Fibroblast of skin of left quadriceps (primary cell): ENCODE measurements around the gene RASSF8.

ENCODE experiments used
- DNase-seq, 2 experiments: peaks; one replicate each; pipeline ENCODE4 v3.0.0-alpha.2; 2013; ENCODE audit warnings: low read depth in 2 of 2

The RASSF8 gene

DNA sequence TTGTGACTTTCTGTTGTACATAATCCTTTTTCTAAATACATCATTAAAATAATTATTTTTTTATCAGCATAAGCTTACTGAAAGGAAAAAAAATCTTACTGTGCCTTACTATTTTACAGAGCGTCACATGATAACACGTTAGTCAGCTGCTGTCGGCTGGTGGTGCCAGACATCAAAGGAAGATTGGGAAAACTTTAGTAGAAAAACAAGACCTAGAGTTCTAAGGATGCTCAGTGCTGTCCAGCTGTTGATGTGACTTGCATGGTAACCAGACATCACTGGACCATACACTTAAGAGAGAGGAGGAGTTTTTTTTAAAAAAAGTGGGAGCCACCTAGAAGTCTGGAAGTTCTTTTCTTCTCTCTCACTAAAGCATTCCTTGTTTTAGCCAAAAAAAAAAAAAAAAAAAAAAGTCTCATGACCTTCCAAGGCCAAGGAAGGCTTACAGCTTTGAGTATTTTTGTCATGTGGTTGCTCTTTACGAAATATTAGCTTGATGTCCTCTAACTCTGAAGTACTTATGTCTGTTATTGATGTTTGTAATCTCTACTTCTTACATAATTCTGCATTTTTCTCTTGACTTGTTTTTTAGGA, 4.5 kb downstream of the RASSF8 start:
- DNase-seq, result no peak

DNA sequence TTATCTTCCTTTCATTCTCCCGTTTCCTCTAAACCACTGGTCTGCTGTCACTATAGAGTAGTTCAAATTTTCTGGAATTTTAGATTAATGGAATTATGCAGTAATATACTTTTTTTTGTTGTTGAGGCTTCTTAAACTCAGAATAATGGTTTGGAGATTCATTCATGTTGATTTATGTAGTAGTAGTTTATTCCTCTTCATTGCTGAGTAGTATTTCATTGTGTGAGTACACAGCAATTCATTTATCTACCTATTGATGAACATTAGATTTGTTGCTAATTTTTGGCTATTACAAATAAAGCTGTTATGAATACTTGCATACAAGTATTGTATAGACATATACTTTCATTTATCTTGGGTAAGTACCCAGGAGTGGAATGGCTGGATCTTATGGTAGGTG, 7.2 kb downstream of the RASSF8 start:
- DNase-seq, result no peak

DNA sequence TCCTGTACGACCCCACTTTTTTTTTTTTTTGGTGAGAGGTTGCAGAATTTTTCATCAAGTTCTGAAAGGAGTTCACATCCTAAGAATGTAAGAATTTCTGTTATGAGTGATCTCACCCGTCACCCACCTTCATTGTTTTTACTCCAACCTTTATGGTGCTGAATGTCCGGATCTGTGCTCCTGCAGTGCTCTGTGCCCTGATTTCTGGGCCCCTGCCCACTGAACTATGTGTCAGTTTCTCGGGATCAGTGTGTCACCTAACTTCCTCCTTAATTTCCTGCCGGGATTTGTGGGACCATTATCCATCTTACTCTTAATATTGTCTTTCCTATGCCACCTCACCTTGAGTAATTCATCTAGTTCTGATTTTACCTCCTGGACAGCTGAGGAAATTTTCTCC, 11.6 kb downstream of the RASSF8 start:
- DNase-seq, result no peak

DNA sequence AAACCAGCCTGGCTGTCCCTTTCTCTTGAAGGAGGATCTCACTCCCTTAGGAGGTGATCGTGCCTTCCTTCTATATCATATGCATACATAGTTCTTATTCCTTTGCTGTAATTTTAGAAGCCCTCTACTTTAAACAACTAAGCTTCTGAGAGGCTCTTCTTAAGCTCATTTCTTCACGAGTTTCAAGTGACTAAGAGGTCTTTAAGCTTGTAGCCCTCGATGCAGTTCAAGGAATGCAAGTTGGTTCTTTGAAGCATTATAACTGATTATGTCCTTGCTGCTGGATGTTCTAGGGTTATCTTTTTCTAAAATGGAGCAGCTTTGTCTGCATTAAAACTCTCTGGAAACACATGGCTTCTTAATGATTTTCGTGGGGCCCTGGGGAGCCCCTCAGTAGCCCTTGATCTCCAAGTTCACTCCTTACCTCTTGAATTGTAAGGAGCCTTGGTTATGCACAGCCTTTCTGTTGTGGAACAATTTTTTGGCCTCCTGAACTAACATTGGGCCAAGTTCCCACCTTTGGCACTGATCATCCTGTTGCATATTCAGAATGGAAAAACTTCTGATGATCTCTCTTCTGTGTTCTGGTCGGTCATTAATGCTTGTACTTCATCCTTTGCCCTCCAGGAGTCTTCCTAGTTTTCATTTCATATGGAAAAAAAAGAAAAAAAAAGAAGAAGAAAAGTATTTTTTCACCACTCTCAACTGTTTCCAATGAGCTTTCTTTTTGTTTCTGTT, 12.6 kb downstream of the RASSF8 start:
- DNase-seq, result no peak

DNA sequence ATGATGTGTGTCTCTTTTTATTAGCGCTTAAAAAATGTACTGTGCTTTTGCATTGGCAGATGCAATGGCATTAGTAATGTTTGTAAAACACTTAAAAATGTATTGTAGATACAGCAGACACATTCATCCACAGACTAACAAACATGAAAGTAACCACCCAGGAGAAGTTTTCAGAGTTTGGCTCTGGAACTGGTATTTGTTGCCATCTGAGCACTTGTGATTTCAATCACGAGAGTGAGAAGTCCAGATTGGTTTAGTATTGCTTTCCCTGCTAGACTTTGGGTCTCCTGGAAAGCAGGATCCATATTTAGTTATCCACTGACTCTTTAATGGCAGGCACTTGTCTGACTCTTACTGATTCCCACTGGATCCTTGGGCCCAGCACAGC, 13.2 kb downstream of the RASSF8 start:
- no peak for DNase-seq

- no peak for DNase-seq
Observed at GRCh38 chr12:25972783-25973182, 14.3 kb downstream of the RASSF8 start.

- no peak for DNase-seq
Observed at GRCh38 chr12:25975179-25975578, 16.7 kb downstream of the RASSF8 start.

DNA sequence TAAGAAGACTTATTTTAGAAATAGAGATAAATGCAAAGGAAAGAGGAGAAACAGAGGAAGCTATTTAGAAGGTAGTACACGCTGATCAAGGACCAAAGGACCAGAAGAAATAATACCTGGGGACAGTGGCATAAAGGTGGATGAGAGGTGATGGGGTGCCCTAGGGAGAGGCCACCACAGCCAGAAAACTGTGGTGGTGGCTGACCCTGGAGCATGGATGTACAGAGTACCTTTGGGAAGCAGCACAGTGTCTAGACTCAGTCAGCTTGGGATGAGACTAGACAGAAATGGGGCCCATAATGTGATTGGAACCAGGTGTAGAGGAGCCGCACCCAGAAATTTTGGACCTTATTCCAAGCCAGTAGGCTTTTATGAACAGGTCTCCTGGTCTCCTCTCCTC, 17.2 kb downstream of the RASSF8 start:
- no peak for DNase-seq

DNA sequence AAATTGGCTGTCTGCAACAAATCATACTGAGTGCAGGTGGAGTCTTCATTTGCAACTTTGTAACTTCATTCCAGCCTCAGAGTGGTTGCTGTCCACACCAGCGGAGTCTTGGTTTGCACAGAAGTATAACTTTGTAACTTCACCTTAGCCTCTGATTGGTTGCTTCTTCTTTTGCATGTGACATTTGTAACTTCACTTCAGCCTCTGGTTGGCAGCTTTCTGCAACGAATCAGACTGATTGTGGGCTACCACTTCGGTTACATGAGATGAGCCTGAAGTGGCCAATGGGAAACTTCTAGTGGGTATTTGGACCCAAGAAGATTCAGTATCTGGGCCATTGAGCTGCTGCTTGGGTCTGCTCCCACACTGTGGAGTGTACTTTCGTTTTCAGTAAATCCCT, 17.8 kb downstream of the RASSF8 start:
- no peak for DNase-seq

DNA sequence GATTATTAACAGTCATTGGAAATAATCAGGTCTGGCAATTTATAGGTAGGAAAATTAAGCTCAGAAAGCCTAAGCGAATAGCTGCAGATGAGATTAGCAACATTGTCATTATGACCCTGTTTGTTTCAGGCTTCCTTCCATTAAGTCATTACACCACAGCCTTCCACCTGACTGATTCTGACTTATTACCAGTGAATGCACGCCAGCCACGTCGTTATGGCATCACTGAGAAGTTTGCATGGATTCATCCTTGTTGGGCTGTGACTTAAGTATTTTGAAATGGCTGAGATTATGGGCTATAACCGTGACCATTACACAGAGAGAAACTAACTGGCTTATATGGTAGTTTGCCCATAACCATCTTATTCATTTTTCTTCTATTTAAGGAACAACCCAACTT, 18.6 kb downstream of the RASSF8 start:
- no peak for DNase-seq

- DNase-seq, result no peak
Observed at GRCh38 chr12:25979059-25979458, 20.6 kb downstream of the RASSF8 start.

GRCh38 chr12:25979563-25979962, 21.1 kb downstream of the RASSF8 start:
- no peak for DNase-seq

GRCh38 chr12:25980035-25980434, 21.6 kb downstream of the RASSF8 start:
- DNase-seq, result no peak

- no peak for DNase-seq
Observed at GRCh38 chr12:25981597-25981996, 23.1 kb downstream of the RASSF8 start.

GRCh38 chr12:25982416-25982815, 23.9 kb downstream of the RASSF8 start:
- DNase-seq, result no peak

GRCh38 chr12:25983625-25984024, 25.1 kb downstream of the RASSF8 start:
- no peak for DNase-seq

DNA sequence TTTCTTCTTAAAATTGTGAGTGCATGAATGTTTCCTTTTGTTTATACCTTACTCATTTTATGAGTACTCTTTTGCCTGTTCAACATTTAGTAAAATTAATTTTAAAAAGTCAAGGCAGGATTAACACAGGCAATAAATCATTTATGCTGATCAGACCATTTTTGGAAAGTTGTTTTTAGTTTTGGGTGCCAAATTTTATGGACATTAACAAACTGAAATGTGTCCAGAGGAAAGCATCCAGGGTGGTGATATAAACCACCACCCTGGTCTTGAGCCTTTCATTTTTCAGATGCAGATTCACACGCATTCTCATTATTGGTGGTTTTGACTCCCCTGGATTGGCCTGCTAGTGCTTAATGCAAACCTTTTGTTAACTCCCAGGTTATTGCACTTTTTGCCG, 26.3 kb downstream of the RASSF8 start:
- DNase-seq, result no peak

GRCh38 chr12:25985316-25986175, 27.1 kb downstream of the RASSF8 start:
- no peak for DNase-seq

DNA sequence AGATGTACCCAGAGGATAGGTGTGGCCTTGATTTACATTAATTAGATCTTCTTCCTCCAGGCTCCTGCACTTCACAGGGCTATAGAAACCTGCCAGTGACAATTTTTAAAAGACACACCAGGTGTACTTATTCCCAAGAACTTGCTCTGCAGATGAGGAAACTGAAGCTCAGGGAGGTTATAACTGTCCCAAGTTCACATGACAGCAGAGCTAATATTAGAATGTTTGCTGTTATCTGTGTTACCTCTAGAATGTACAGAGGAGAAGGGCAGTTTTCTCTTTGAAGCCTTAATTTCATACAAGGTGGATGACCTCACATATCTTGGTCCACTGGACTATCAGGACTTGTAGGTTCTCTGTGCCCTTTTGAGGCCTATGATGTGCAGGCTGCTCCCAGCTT, 27.7 kb downstream of the RASSF8 start:
- DNase-seq, result no peak

DNA sequence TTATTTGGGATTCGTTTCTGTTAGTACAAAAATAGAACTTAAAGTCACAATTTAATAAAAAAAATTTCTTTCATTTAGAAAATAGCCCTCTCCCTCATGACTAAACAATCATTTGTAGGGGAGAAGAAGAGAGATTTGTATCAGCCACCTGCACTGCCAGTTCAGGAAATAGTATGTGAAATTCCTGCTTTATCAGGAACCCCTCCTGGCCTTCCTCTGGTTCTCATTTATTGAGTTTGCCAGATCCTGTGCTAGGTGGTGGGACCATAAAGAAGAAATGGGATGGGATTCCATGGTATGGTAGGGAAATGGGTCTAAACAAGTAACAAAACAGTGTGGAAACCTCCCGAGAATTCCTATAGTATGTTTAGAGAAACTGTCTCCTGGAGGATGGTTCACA, 30.0 kb downstream of the RASSF8 start:
- no peak for DNase-seq

GRCh38 chr12:25990495-25990894, 32.0 kb downstream of the RASSF8 start:
- DNase-seq, result no peak

GRCh38 chr12:25992026-25992782, 33.7 kb downstream of the RASSF8 start:
- DNase-seq, result no peak
